Measurements from ENCODE around the gene GALNT18.

DNA sequence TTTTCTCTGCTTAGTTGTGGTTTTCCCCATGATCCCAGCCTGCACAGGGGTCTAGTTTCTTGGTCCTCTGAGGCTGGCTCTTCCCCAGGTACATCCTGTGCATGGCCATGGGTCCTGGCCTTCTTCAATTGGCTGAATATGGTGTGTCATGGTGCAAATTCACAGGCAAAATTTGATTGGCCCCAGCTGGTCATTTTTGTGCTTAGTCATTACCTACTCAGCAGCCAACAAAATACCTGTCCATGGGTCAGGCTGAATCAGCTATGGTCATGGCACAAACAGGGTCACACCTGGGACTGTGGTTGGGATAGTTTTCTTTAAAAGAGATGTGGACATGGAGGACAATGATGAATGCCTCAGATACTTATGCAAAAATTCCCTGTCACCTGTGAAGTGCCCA, 354.5 kb downstream of the GALNT18 start:
- TF ChIP-seq, protein P1, sequence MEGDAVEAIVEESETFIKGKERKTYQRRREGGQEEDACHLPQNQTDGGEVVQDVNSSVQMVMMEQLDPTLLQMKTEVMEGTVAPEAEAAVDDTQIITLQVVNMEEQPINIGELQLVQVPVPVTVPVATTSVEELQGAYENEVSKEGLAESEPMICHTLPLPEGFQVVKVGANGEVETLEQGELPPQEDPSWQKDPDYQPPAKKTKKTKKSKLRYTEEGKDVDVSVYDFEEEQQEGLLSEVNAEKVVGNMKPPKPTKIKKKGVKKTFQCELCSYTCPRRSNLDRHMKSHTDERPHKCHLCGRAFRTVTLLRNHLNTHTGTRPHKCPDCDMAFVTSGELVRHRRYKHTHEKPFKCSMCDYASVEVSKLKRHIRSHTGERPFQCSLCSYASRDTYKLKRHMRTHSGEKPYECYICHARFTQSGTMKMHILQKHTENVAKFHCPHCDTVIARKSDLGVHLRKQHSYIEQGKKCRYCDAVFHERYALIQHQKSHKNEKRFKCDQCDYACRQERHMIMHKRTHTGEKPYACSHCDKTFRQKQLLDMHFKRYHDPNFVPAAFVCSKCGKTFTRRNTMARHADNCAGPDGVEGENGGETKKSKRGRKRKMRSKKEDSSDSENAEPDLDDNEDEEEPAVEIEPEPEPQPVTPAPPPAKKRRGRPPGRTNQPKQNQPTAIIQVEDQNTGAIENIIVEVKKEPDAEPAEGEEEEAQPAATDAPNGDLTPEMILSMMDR (conservative IDR thresholded peaks at IDR 0.05; ENCODE audit: low read depth in 2 of 2): no peak
- TF ChIP-seq, protein P2, sequence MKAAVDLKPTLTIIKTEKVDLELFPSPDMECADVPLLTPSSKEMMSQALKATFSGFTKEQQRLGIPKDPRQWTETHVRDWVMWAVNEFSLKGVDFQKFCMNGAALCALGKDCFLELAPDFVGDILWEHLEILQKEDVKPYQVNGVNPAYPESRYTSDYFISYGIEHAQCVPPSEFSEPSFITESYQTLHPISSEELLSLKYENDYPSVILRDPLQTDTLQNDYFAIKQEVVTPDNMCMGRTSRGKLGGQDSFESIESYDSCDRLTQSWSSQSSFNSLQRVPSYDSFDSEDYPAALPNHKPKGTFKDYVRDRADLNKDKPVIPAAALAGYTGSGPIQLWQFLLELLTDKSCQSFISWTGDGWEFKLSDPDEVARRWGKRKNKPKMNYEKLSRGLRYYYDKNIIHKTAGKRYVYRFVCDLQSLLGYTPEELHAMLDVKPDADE (IDR thresholded peaks at IDR 0.05): no peak
- no peak for TF ChIP-seq POLR2AphosphoS5 (IDR thresholded peaks at IDR 0.05; ENCODE audit: low read depth)
- no peak for TF ChIP-seq ZNF331 (CRISPR knock-in tag; IDR thresholded peaks at IDR 0.05; ENCODE audit: low read depth)
- no peak for TF ChIP-seq EZH2phosphoT487 (IDR thresholded peaks at IDR 0.05; ENCODE audit: unreplicated experiment)
- TF ChIP-seq, protein P3, sequence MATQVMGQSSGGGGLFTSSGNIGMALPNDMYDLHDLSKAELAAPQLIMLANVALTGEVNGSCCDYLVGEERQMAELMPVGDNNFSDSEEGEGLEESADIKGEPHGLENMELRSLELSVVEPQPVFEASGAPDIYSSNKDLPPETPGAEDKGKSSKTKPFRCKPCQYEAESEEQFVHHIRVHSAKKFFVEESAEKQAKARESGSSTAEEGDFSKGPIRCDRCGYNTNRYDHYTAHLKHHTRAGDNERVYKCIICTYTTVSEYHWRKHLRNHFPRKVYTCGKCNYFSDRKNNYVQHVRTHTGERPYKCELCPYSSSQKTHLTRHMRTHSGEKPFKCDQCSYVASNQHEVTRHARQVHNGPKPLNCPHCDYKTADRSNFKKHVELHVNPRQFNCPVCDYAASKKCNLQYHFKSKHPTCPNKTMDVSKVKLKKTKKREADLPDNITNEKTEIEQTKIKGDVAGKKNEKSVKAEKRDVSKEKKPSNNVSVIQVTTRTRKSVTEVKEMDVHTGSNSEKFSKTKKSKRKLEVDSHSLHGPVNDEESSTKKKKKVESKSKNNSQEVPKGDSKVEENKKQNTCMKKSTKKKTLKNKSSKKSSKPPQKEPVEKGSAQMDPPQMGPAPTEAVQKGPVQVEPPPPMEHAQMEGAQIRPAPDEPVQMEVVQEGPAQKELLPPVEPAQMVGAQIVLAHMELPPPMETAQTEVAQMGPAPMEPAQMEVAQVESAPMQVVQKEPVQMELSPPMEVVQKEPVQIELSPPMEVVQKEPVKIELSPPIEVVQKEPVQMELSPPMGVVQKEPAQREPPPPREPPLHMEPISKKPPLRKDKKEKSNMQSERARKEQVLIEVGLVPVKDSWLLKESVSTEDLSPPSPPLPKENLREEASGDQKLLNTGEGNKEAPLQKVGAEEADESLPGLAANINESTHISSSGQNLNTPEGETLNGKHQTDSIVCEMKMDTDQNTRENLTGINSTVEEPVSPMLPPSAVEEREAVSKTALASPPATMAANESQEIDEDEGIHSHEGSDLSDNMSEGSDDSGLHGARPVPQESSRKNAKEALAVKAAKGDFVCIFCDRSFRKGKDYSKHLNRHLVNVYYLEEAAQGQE (IDR thresholded peaks at IDR 0.05; ENCODE audit: unreplicated experiment): no peak
- TF ChIP-seq JUNB (IDR thresholded peaks at IDR 0.05; ENCODE audit: unreplicated experiment): no peak
- no peak for TF ChIP-seq EZH2 (IDR thresholded peaks at IDR 0.05; ENCODE audit: low read depth, unreplicated experiment)
- TF ChIP-seq CREB1 (CRISPR knock-in tag; IDR thresholded peaks at IDR 0.05; ENCODE audit: low read depth): no peak
- TF ChIP-seq NANOG (IDR thresholded peaks at IDR 0.05; ENCODE audit: borderline replicate concordance): no peak
- TF ChIP-seq, protein P4, sequence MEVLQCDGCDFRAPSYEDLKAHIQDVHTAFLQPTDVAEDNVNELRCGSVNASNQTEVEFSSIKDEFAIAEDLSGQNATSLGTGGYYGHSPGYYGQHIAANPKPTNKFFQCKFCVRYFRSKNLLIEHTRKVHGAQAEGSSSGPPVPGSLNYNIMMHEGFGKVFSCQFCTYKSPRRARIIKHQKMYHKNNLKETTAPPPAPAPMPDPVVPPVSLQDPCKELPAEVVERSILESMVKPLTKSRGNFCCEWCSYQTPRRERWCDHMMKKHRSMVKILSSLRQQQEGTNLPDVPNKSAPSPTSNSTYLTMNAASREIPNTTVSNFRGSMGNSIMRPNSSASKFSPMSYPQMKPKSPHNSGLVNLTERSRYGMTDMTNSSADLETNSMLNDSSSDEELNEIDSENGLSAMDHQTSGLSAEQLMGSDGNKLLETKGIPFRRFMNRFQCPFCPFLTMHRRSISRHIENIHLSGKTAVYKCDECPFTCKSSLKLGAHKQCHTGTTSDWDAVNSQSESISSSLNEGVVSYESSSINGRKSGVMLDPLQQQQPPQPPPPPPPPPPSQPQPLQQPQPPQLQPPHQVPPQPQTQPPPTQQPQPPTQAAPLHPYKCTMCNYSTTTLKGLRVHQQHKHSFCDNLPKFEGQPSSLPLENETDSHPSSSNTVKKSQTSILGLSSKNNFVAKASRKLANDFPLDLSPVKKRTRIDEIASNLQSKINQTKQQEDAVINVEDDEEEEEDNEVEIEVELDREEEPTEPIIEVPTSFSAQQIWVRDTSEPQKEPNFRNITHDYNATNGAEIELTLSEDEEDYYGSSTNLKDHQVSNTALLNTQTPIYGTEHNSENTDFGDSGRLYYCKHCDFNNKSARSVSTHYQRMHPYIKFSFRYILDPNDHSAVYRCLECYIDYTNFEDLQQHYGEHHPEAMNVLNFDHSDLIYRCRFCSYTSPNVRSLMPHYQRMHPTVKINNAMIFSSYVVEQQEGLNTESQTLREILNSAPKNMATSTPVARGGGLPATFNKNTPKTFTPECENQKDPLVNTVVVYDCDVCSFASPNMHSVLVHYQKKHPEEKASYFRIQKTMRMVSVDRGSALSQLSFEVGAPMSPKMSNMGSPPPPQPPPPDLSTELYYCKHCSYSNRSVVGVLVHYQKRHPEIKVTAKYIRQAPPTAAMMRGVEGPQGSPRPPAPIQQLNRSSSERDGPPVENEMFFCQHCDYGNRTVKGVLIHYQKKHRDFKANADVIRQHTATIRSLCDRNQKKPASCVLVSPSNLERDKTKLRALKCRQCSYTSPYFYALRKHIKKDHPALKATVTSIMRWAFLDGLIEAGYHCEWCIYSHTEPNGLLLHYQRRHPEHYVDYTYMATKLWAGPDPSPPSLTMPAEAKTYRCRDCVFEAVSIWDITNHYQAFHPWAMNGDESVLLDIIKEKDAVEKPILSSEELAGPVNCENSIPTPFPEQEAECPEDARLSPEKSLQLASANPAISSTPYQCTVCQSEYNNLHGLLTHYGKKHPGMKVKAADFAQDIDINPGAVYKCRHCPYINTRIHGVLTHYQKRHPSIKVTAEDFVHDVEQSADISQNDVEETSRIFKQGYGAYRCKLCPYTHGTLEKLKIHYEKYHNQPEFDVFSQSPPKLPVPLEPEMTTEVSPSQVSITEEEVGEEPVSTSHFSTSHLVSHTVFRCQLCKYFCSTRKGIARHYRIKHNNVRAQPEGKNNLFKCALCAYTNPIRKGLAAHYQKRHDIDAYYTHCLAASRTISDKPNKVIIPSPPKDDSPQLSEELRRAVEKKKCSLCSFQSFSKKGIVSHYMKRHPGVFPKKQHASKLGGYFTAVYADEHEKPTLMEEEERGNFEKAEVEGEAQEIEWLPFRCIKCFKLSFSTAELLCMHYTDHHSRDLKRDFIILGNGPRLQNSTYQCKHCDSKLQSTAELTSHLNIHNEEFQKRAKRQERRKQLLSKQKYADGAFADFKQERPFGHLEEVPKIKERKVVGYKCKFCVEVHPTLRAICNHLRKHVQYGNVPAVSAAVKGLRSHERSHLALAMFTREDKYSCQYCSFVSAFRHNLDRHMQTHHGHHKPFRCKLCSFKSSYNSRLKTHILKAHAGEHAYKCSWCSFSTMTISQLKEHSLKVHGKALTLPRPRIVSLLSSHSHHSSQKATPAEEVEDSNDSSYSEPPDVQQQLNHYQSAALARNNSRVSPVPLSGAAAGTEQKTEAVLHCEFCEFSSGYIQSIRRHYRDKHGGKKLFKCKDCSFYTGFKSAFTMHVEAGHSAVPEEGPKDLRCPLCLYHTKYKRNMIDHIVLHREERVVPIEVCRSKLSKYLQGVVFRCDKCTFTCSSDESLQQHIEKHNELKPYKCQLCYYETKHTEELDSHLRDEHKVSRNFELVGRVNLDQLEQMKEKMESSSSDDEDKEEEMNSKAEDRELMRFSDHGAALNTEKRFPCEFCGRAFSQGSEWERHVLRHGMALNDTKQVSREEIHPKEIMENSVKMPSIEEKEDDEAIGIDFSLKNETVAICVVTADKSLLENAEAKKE (CRISPR knock-in tag; IDR thresholded peaks at IDR 0.05): no peak
- no peak for TF ChIP-seq STAT1 (IDR thresholded peaks at IDR 0.05; ENCODE audit: unreplicated experiment)
- TF ChIP-seq ZNF114 (CRISPR knock-in tag; IDR thresholded peaks at IDR 0.05): no peak
